Smooth muscle cell (in vitro differentiated cells): ENCODE results near the gene SIRPG. TPM values are rescaled to one million over a fixed set of nuclear protein-coding genes. Genes with fewer than 3 reads are reported as not detected.
"Not testable (repeated sequence)": the region's sequence is repeated elsewhere in the genome, so short reads cannot be mapped to it uniquely, and the experiment has no call there.

ENCODE experiments used
- DNase-seq: peaks from one replicate; lab custom pipeline; 2025; ENCODE audit not compliant: unreplicated experiment; lab: John Stamatoyannopoulos, UW
- H2AFZ ChIP-seq: fragments of 200-600 bp; sonication (generic); 2 replicates; pipeline ENCODE4 v1.6.0; 2016; ENCODE audit warnings: antibody characterized with exemption, low read depth, mild to moderate bottlenecking
- H3F3A ChIP-seq: fragments of 200-600 bp; sonication (generic); 2 replicates; pipeline ENCODE4 v1.6.0; 2017; ENCODE audit warnings: antibody characterized with exemption, low read depth
- H3K27ac ChIP-seq: fragments of 200-600 bp; sonication (generic); 2 replicates; pipeline ENCODE4 v1.5.1; 2016; ENCODE audit warnings: low read depth, mild to moderate bottlenecking
- H3K27me3 ChIP-seq: fragments of 200-600 bp; sonication (generic); 2 replicates; pipeline ENCODE4 v1.6.1; 2016; ENCODE audit warnings: low read depth, mild to moderate bottlenecking
- H3K36me3 ChIP-seq: fragments of 200-600 bp; sonication (generic); 2 replicates; pipeline ENCODE4 v1.5.1; 2016; ENCODE audit warnings: low read depth
- H3K4me1 ChIP-seq: fragments of 200-600 bp; sonication (generic); 2 replicates; pipeline ENCODE4 v1.5.1; 2016; ENCODE audit warnings: low read depth
- H3K4me2 ChIP-seq: fragments of 200-600 bp; sonication (generic); 2 replicates; pipeline ENCODE4 v1.6.0; 2016; ENCODE audit warnings: mild to moderate bottlenecking
- H3K4me3 ChIP-seq: fragments of 200-600 bp; sonication (generic); 2 replicates; pipeline ENCODE4 v1.5.1; 2016; ENCODE audit warnings: mild to moderate bottlenecking
- H3K79me2 ChIP-seq: fragments of 200-600 bp; sonication (generic); 2 replicates; pipeline ENCODE4 v1.6.0; 2016; ENCODE audit warnings: low read depth, mild to moderate bottlenecking
- H3K9ac ChIP-seq: fragments of 200-600 bp; sonication (generic); 2 replicates; pipeline ENCODE4 v1.6.0; 2016; ENCODE audit warnings: low read depth
- H3K9me3 ChIP-seq: fragments of 200-600 bp; sonication (generic); replicated peaks from 2 replicates; pipeline ENCODE4 v1.5.1; 2016; ENCODE audit warnings: low read depth
- H4K20me1 ChIP-seq: fragments of 200-600 bp; sonication (generic); 2 replicates; pipeline ENCODE4 v1.6.0; 2016; ENCODE audit warnings: low read depth
- WGBS: methylation state at CpG from one replicate; pipeline ENCODE4 v1.1.7; 2016; ENCODE audit warnings: low lambda C conversion rate; 5-methylcytosine and 5-hydroxymethylcytosine counted together
- polyA plus RNA-seq: library from polyadenylated mRNA; unstranded; fragments of >200 nt; fragmentation: Nextera tagmentation; extraction: Ambion mirVana; gene quantifications from 2 replicates; pipeline ENCODE4 v1.2.1, GENCODE V29; 2016
- total RNA-seq: library from RNA; depleted of rRNA; stranded (reverse); fragments of >200 nt; gene quantifications from 2 replicates; pipeline ENCODE4 v1.2.3, GENCODE V29; 2014
- TF ChIP-seq, protein P1 (sequence below): fragments of 200-600 bp; sonication (generic); IDR thresholded peaks from 2 replicates; pipeline ENCODE4 v1.5.1; 2017; ENCODE audit warnings: borderline replicate concordance, mild to moderate bottlenecking, antibody characterized with exemption; ENCODE audit not compliant: insufficient read depth, poor library complexity, severe bottlenecking

The SIRPG gene
- total and polyA plus RNA-seq, 2 experiments from 2014 or later, result not detected

DNA sequence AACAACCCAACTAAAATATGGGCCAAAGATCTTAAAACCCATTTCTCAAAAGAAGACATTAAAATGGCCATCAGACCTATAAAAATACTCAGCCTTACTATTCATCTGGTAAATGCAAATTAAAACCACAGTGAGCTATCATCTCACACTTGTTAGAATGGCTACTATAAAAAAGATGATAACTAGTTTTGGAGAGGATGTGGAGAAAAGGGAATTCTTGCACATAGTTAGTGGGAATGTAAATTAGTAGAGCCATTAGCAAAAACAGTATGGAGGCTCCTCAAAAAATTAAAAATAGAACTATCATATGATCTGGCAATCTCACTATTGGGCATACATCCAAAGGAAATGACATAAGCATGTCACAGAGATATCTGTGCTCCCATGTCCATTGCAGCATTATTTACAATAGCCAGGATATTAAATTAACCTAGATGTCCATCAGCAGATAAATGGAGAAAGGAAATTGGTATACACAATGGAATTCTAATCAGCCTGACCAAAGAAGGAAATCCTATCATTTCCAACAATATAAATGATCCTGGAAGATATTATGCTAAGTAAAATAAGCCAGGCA, 40.6 kb downstream of the SIRPG start:
- Histone ChIP-seq H3K79me2 (no peaks in the 10 kb centered on the region), H3K36me3 (no peaks in the 10 kb centered on the region), H3K9ac (no peak overlapping the region), H3K4me3 (no peak overlapping the region), H3K4me2 (no peak overlapping the region), H3K27ac (no peak overlapping the region), H3K9me3 (no peaks in the 10 kb centered on the region), H3K27me3 (no peaks in the 10 kb centered on the region), H3K4me1 (no peaks in the 10 kb centered on the region), H4K20me1 (no peaks in the 10 kb centered on the region), H2AFZ (no peak overlapping the region), H3F3A (no peaks in the 10 kb centered on the region)
- TF ChIP-seq, protein P1, sequence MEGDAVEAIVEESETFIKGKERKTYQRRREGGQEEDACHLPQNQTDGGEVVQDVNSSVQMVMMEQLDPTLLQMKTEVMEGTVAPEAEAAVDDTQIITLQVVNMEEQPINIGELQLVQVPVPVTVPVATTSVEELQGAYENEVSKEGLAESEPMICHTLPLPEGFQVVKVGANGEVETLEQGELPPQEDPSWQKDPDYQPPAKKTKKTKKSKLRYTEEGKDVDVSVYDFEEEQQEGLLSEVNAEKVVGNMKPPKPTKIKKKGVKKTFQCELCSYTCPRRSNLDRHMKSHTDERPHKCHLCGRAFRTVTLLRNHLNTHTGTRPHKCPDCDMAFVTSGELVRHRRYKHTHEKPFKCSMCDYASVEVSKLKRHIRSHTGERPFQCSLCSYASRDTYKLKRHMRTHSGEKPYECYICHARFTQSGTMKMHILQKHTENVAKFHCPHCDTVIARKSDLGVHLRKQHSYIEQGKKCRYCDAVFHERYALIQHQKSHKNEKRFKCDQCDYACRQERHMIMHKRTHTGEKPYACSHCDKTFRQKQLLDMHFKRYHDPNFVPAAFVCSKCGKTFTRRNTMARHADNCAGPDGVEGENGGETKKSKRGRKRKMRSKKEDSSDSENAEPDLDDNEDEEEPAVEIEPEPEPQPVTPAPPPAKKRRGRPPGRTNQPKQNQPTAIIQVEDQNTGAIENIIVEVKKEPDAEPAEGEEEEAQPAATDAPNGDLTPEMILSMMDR, result no peak
- DNase-seq, result no peak

DNA sequence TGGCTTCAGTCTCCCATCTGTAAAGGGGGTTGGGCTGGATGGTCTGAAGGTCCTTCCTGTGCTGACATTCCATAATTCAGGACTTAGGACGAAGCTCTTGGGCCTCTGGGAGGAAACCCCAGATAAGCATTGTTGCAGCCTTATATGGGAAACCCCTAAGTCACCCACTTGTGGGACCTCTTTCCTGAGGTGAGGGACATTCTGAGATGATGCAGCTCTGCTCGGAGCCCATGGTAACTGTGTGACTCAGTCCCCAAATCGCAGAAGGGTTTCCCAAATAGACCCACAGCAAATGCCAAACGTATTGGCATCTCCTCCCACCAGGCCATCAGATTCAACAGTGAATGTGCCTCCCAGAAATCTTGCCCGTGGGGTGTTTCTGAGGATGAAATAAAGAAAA, 47.2 kb downstream of the SIRPG start:
- not testable (repeated sequence) for H3K9me3 ChIP-seq, H3K9ac ChIP-seq, H3K79me2 ChIP-seq, H3K4me3 ChIP-seq, H3F3A ChIP-seq, DNase-seq, H3K27me3 ChIP-seq, H3K27ac ChIP-seq, H3K36me3 ChIP-seq, H3K4me2 ChIP-seq, H2AFZ ChIP-seq, H4K20me1 ChIP-seq, H3K4me1 ChIP-seq
- WGBS, result no CpG with 5 or more reads among the region's 5 CpGs

DNA sequence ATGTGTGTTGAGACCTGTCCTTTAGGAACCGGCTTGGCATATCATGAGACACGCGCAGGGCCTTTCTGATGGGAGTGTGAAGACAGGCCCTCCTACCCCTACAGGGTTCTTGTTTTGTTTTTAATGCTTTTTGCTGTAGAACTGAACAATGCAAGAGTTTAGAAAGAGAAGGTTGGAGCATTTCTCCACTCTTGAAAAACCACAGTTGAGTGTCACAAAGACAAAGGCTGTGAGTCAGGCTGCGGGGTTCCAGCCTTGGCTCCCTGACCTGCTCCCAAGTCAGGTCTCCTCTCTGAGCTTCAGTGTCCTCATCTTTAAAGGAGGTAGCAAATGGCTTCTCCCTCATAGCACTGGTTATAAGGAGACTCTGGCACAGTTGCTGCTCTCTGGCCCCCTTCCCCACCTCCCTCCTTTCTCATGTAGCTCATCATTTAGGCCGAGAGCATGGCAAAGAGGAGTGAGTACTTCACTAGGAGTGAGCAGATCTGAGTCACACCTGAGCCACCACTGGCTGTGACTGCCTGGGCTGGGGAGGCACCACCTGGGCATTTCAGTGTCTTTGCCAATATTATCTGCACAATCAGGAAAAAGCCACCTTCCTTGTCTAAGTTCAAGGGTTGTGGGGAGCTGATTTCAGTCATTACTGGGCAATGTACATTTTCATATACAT, 48.8 kb downstream of the SIRPG start:
- WGBS, result 76% methylated on average over 3 of the region's 5 CpGs
- H3K27me3 ChIP-seq, H3K79me2 ChIP-seq: not testable (repeated sequence)

DNA sequence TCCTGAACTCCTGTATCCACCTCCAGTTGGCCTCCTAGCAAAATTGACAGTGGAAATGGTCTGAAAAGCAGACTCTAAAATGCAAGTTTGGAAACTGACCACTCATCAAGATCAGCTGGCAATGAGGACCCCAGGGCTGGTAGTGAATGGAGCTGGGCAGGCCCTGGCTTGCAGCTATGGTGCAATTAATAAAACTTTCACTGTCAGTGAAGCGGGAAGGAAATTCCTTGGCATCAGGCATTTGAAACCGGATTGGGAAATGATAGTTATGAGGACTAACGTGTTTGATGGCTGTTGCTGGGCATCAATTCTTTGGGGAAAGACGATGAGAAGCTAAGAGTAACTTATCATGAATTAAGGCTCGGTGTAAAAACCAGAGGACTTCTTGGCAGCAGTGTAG, 56.8 kb downstream of the SIRPG start:
- Histone ChIP-seq H3K4me1 (no peaks in the 10 kb centered on the region), H3K27ac (no peak overlapping the region), H3K9me3 (no peaks in the 10 kb centered on the region), H3F3A (no peaks in the 10 kb centered on the region), H3K4me3 (no peak overlapping the region), H3K79me2 (no peaks in the 10 kb centered on the region), H3K9ac (no peak overlapping the region), H3K27me3 (no peaks in the 10 kb centered on the region), H2AFZ (no peak overlapping the region), H4K20me1 (no peaks in the 10 kb centered on the region), H3K36me3 (no peaks in the 10 kb centered on the region), H3K4me2 (no peak overlapping the region)
- DNase-seq, result no peak
- WGBS, result no CpG with 5 or more reads among the region's 5 CpGs
- TF ChIP-seq, protein P1, result no peak

More for the DNA sequence above, 48.8 kb downstream of the SIRPG start:
- H3K9me3 ChIP-seq, H3F3A ChIP-seq, H4K20me1 ChIP-seq, H3K4me2 ChIP-seq, H3K4me1 ChIP-seq, DNase-seq, H3K36me3 ChIP-seq, H3K9ac ChIP-seq, H3K27ac ChIP-seq, H2AFZ ChIP-seq, H3K4me3 ChIP-seq: not testable (repeated sequence)
